ENCODE data around the gene S100Z.
"Not testable (repeated sequence)": the region's sequence is repeated elsewhere in the genome, so short reads cannot be mapped to it uniquely, and the experiment has no call there.

S100Z gene

DNA sequence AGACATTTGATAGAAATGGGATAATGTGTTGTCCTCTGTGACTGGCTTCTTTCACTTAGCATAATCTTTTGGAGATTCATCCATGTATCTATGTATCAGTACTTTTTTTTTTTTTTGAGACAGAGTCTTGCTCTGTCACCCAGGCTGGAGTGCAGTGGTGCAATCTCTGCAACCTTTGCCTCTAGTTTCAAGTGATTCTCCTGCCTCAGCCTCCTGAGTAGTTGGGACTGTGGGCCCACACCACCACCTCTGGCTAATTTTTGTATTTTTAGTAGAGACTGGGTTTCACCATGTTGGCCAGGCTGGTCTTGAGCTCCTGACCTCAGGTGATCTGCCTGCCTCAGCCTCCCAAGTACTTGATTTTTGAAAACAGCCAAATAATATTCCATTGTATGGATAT lies 23.4 kb upstream of the S100Z start:
- DNase-seq (ENCODE audit: low spot score), result not testable (repeated sequence)

DNA sequence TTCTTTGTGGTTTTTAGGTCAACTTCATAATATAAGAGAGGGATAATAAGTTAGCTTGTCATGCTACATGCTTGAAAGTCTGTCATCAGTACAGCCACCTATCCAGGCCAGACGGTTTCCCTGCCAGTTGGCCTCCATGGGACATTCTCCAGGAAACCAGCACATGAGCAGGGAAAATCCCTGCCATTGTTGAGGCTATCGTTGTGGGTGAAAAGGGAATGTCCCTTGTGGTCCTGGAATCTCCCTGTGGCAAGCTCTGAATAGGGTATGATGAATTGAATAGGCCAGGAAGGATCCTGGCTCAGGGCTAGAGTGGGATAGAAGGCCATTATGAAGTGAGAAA lies 18.7 kb upstream of the S100Z start:
- no peak for DNase-seq (ENCODE audit: low spot score)

DNA sequence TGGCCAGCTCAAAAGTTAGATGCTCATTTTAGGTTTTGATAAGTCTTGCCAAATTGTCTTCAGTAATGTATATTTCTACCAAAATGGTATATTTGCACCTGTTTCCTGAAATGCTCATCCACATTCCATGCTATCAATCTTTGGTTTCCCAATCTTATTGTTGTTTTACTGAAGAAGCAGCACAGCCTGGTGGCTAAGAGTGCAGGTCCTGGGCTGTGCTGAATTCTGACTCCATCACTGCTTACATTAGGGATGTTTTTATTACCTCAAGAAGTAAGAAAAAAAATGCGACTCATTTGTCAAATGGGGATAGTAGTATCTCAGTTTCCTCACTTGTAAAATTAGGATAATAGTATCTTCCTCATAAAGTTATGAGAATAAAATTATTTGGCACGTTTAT lies 13.6 kb upstream of the S100Z start:
- no peak for DNase-seq (ENCODE audit: low spot score)

DNA sequence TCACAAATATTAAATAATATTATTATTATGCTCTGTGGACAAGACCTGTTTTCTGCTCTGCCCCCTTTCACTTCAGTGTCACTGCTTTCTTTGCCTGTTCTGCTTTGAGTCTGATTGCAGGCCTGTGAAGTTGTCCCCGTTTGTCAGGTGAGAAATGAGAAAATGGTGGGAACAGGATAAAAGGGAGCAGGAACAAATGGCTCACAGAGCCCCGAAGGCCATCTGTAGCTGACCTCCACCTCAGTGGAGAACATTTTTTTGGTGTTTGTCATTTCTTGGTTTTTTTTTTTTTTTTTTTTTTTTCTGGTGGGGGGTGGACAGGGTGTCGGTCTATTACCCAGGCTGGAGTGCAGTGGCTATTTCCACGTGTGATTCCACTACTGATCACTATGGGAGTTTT lies 13.2 kb upstream of the S100Z start:
- no peak for DNase-seq (ENCODE audit: low spot score)

DNA sequence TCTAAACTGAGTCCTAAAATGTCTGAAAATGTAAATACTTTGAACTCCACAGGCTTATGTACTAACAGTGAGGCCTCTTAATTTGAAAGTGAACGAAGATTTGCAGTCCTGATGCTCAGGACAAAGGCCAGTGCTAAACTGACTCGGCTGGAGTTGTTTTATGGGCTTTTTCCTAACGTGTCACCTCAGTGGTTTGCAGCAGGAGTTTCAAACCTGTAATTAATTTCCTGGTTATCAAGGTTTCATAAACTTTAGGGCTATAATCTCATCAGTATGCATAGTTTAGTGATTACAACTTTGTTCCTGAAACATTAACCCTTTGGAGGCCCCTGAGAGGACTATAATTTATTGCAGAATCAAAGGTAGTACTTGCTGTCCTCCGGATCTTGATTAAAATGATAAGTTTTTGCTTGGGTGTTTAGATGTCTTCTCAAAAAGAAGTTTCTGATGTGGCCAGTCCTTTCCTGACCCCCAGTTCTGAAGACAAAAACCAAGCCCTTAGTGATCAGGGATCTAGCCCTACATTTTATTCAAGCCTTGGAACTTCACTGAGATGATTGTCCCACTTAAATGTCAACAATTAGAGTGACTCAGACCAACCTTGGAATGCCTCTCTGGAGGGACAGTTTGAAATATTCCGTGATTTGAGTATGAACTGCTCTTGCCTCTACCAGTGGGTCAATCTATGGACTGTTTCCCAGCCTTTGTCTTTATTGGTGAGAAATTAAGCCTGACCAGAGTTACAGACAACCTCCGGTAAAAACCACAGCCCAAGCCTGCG lies 11.1 kb upstream of the S100Z start:
- no peak for DNase-seq (ENCODE audit: low spot score)

DNA sequence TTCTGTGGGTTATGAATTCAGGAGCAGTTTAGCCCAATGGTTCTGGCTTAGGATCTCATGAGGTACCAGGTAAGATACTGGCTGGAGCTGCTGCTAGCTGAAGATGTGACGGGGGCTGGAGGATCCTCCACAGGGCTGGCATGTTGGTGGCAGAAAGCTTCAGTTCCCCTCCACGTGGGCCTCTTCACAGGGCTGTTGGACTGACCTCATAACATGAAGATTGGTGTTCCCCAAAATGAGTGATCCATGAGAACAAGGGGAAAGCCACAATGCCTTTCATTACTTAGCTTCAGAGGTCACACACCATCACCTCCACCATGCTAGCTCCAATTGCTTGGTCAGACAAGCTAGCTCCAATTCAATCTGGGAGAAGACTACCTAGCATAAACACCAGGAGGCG lies 8.5 kb upstream of the S100Z start:
- no peak for DNase-seq (ENCODE audit: low spot score)

DNA sequence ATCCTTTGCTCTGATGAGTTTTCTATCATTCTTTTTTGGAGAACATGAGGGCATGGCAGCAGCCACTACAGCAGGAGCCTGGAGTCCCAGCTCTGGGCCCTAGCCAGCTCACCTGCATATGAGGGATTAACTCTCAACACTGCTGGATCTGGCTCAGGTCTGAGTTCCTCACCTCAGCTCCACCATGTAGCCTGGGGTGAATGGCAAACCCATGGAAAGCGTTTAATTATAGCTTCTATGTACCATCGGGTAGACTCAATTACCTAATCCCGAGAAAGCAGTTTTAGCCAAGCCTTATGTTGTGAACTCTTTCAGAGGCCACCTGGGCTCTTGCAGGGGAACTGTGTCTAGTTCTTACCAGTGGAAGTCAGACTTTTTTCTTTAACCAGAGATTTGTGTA lies 3.9 kb upstream of the S100Z start:
- DNase-seq (ENCODE audit: low spot score), result no peak

DNA sequence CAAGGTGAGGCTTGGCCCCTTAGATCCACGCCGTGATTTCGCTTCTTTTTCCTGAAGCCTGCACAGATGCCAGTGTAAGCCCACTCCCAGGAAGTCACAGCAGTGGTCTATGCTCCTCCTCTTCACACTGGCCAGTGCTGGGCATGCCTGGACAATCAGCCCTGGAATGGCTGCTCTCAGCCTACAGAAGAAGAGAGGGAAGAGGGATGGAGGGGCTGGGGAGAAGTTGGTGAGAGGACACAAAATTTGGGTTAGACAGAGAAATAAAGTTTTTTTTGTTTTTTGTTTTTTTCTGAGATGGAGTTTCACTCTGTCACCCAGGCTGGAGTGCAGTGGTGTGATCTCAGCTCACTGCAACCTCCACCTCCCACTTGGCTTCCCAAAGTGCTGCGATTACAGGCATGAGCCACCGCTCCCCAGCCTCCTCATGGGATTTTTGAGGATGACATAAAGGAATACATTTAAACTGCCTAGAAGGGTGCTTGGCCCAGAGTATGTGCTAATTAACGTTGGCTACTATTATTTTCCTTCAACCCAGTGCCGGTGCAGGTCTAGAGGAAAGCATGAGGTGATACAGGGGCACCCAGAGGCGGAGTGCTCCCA lies 830 bp downstream of the S100Z start:
- no peak for DNase-seq (ENCODE audit: low spot score)

DNA sequence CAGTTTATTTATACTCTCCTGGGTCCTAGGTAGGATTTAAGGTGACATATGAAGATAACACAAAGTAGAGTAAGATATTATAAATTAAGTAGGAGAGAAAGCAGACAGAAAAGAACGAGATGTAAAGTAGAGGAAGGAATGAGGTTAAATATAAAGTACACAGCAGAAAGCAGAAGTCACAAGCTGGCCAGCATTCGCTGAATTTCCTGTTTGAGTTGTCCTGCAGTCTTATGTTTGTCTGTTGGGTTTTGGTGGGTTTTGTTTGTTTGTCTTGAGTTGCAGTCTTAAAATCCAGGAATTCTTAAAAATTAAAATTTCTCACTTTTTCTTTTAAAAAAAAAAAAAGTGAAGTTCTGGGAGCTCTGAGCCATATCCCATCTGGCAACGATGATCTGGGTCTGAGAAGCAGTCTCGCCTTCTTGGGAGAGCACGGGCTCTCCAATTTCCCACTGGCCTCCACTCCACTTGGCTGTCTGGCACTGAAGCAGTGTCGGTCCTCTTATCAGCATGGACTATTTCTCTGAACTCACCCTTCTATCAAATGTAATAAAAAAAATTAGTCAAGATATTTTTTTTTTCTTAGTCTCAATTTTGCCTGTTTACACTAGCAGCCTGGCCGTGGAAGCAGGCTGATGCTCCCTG lies 2.0 kb downstream of the S100Z start:
- DNase-seq (ENCODE audit: low spot score), result no peak

DNA sequence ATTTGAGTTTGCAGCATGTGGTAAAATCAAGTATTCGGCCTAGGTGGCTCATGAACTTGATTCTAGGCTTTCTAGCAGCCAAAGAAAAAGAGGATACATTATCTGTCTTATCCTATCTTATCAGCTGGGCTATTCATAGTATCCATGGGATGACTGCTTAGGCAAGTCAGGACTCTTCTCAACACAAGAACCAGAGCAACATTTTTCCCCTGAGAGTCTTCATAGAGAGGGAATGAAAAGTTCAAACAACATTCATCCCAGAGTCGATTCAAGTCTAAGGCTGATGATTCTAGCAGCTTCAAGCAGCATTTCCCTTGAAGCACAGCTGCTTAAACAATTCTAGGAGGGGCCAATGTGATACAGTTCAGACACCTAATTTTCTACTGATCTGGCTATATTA lies 3.0 kb downstream of the S100Z start:
- DNase-seq (ENCODE audit: low spot score), result no peak

DNA sequence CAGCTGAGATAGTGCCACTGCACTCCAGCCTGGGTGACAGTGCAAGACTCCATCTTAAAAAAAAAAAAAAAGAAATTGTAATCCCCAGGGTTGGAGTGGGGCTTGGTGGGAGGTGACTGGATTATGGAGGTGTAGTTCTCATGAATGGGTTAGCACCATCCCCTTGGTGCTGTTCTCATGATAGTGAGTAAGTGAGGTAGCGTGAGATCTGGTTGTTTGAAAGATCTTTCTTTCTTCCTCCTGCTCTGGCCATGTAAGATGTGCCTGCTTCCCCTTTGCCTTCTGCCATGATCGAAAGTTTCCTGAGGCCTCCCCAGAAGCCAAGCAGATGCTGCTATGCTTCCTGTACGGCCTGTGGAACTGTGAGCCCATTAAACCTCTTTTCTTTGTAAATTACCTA lies 3.9 kb downstream of the S100Z start:
- DNase-seq (ENCODE audit: low spot score), result not testable (repeated sequence)

DNA sequence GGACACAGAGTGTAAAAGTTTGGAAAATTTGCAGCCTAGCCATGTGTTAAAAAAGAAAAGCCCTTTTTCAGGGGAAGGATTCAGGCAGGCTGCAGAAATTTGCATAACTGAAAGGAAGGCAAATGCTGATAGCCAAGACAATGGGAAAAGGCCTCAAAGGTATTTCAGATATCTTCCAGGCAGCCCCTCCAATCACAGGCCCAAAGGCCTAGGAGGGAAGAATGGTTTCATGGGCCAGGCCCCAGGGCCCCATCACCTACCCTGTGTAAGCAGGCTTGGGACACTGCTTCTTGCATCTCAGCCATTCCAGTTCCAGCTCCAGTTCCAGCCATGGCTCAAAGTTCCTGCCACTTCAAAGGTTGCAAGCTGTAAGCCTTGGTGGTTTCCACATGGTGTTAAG lies 4.8 kb downstream of the S100Z start:
- no peak for DNase-seq (ENCODE audit: low spot score)

DNA sequence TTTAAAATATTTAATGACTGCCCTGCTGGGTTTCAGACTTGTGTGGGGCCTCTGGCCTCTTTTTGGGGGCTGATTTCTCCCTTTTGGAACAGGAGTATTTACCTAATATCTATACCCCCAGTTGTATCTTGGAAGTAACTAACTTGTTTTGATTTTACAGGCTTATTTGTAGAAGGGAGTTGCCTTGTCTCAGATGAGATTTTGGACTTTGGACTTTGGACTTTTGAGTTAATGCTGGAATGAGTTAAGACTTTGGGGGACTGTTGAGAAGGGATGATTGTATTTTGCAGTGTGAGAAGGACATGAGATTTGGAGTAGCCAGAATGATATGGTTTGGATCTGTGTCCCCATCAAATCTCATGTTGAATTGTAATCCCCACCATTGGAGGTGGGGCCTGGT lies 5.7 kb downstream of the S100Z start:
- not testable (repeated sequence) for DNase-seq (ENCODE audit: low spot score)

DNA sequence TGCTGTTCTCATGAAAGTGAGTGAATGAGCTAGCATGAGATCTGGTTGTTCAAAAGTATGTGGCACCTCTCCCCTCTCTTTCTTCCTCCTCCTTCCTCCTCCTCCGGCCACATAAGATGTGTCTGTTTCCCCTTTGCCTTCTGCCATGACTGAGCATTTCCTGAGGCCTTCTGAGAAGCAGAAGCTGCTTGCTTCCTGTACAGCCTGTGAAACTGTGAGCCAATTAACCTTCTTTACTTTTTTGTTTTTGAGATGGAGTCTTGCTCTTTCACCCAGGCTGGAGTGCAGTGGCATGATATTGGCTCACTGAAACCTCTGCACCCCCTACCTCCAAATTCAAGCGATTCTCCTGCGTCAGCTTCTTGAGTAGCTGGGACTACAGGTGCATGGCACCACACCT lies 6.1 kb downstream of the S100Z start:
- no peak for DNase-seq (ENCODE audit: low spot score)

DNA sequence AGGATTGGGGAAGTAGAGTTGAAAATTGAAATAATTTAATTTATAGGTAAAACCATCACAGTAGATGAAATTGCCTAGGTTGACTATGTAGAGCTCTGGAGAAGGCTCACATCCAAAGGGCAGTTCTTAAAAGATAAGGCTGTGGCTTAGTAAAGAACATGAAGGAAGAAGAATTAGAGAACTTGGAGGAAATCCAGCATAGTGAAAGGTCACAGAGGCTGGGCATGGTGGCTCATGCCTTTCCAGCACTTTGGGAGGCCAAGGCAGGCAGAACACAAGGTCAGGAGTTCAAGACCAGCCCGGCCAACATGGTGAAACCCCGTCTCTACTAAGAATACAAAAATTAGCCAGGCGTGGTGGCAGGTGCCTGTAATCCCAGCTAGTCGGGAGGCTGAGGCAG lies 7.0 kb downstream of the S100Z start:
- not testable (repeated sequence) for DNase-seq (ENCODE audit: low spot score)

DNA sequence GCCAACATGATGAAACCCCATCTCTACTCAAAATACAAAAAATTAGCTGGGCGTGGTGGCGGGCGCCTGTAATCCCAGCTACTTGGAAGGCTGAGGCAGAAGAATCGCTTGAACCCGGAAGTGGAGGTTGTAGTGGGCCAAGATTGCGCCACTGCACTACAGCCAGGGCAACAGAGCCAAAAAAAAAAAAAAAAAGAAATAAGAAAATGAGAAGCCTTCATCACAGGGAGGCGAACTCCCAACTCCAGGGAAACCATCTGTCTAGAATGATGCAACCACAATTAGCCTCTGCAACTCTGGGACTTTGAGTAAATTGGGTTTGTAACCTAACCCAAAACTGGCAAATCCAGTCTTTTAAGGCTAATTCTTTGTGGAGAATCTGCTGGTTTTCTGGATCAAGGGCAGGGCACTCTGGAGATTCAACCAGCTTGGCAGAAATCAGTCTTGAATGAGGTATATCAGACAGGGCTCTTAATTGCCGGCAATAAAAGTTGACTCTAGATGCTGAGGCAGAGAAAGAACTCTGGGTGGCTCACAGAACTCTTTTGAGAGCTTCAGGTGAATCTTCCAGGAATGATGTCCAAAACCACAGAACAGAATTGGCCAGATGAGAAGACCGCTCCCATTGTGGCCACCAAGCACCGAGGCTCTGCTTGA lies 9.9 kb downstream of the S100Z start:
- DNase-seq (ENCODE audit: low spot score), result no peak

DNA sequence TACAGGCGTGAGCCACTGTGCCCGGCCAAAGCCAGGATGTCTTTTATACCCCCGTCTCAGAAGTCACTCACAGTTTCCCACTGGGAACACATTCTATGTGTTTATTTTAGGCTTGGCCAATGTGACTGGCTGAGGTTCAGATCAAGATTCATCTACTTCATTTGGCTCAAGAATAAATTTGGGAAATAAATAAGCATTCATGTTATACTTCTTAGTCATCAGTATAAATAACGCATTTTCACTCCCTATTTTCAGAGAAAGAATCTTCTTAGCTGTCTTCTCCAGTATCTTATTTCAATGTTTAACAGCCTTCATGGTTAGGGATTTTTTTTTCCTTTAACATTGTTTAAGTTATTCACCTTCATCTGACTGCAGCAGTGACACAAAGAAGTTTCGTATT lies 11.8 kb downstream of the S100Z start:
- no peak for DNase-seq (ENCODE audit: low spot score)

DNA sequence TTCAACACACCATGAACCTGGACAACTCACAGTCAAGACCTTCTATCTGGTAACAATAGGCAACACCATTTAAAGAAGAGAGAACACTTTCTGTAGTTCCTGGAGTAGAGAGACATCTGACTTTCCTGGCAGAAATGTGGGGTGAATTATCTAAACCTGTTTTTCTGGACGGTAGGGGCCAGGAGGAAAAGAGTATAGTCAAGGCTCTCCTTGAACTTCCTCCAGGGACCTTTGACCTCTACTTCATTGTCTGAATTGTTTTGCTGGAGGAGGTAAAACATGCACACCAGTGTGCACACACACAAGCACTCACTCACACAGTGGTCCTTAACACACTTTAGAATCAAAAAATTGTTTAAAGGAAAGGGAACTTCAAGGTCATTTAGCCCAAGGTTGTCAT lies 13.2 kb downstream of the S100Z start:
- DNase-seq (ENCODE audit: low spot score), result no peak

DNA sequence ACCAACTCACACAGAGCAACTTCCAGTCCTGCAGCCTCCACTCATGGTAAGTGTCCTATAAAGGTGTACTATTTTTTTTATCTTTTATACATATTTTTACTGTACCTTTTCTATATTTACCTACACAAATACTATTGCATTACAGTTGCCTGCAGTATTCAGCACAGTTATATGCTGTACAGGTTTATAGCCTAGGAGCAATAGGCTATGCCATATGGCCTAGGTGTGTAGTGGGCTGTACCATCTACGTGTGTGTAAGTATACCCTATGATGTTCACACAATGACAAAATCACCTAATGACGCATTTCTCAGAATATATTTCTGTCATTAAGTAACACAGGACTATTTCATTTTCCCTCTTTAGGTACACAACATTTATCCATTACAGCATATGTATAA lies 16.7 kb downstream of the S100Z start:
- no peak for DNase-seq (ENCODE audit: low spot score)

DNA sequence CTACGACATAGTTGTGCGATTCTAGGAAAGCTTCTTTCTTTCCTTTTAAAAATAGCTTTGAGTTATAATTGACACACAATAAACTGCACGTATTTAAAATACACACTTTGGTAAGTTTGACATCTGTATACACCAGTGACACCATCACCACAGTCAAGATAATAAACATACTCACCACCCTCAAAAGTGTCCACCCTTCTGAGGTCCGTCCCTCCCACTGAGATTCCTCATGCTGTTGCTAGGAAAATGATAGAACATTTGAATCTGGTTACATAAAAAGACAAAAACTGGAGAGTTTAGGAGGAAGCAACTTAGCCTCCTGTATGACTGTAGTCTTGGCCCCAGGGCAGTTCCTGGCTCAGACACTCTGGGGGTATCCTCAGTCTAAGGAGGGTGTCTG lies 17.2 kb downstream of the S100Z start:
- no peak for DNase-seq (ENCODE audit: low spot score)

DNA sequence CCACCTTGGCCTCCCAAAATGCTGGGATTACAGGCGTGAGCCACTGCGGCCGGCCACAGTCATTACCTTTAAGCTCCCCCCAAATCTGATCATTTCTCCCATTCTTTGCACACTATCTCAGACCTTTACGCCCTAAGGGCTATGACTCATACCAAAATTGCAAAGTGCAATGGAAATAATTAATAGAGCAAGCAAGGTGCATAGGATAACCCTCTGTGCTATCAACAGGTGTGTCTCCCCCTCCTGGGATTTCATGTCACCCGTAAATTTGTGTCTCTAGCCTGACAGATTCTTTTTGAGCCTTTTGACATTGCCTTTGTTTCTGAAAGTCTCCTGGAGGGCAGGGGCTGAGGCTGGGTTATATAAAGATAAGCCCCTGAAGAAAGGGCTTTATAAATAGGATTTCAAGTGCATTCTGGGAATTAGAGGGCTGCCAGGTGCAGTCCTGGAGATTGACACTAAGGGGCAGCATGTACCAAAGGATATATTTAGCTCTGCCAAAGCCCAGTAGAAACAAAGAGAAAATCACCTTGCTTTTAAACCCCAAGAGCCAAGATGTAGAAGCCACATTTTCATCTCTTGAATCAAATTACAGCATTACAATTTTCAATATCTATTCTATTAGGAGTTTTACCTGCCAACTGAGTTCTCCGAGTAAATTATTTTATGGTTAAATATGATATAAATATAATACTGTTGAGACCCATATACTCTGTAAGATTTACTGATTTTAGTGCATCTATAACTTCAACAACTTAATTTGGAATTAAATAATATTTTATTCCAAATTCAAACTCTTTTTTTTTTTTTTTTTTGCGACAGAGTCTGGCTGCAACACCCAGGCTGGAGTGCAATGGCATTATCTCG lies 18.2 kb downstream of the S100Z start:
- peak; percentile 71 for DNase-seq (ENCODE audit: low spot score)

DNA sequence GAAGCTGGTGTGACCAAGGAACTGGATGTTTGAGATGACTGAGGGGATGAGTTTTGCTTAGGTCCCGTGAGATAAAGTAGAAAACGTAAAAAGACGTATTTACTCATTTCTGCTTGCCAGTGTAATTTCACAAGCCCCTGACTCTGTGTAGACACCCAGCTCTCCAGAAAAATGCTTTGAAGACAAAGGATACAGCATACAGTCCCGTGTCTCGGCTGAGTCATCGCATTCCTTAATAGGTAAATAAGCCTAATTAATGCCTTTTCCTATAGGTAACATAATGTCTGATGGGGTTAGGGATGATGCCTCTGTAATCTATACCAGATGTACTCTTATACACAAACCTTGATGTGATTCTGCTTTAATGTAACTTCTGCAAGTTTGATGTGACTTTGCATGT lies 20.2 kb downstream of the S100Z start:
- no peak for DNase-seq (ENCODE audit: low spot score)
